GM12878 (cell line): ENCODE data around the gene DNAJB5. TPM values are rescaled to one million over a fixed set of nuclear protein-coding genes. Genes with fewer than 3 reads are reported as not detected.

Experiments
- ATAC-seq: fragments of 200-7000 bp; cut with Tn5 transposase; 3 replicates; pipeline ENCODE4 v1.9.1; 2020; ENCODE audit warnings: mild to moderate bottlenecking, moderate library complexity
- BruUV-seq: library from RNA; stranded (reverse); fragments of 400-500 nt; replicated peaks from 2 replicates; lab custom pipeline; 2021; lab: Mats Ljungman, UMichigan
- CTCF ChIA-PET: fragments of 300-600 bp; sonication (Branson Sonifier 250); formaldehyde crosslinking; extraction: SDS; loops from one replicate; lab custom pipeline; 2021; ENCODE audit warnings: inconsistent platforms; lab: Yijun Ruan, JAX
- POLR2A ChIA-PET: fragments of 350-600 bp; formaldehyde crosslinking; extraction: SDS; loops from one replicate; lab custom pipeline; 2021; ENCODE audit warnings: inconsistent platforms; lab: Charles Lee
- RAD21 ChIA-PET: fragments of 300-600 bp; sonication (Branson Sonifier 250); formaldehyde crosslinking; loops from one replicate; lab custom pipeline; 2023; ENCODE audit warnings: antibody characterized with exemption; ENCODE audit not compliant: unreplicated experiment; lab: Charles Lee
- SMC1A ChIA-PET: fragments of 300-600 bp; sonication (Branson Sonifier 250); formaldehyde crosslinking; loops from one replicate; lab custom pipeline; 2023; ENCODE audit not compliant: unreplicated experiment, uncharacterized antibody; lab: Charles Lee
- DNase-seq: peaks from one replicate; pipeline ENCODE4 v3.0.0-alpha.2; 2011; ENCODE audit warnings: low read depth, low spot score
- FAIRE-seq: peaks from 3 replicates; lab custom pipeline; 2011; peaks lifted over from hg19 to GRCh38; lab: Jason Lieb, UNC
- H2AFZ ChIP-seq: 2 replicates; pipeline ENCODE4 v1.6.0; 2011; ENCODE audit warnings: low read depth, low read length, control low read depth; ENCODE audit not compliant: control insufficient read depth
- H3K27ac ChIP-seq: 2 replicates; pipeline ENCODE4 v1.5.1; 2011; ENCODE audit warnings: control low read depth; ENCODE audit not compliant: control insufficient read depth, insufficient read depth
- H3K27me3 ChIP-seq, 2 experiments: replicated peaks in 1 of 2; 2 replicates each; pipeline versions ENCODE4 v1.6.0 to v1.6.1; 2011; ENCODE audit warnings: low read length in 1 of 2; ENCODE audit not compliant: control insufficient read depth in 2 of 2, insufficient read depth in 2 of 2
- H3K36me3 ChIP-seq, 2 experiments: 2 replicates each; pipeline ENCODE4 v1.5.1; 2011; ENCODE audit warnings: low read length in 1 of 2; ENCODE audit not compliant: control insufficient read depth in 2 of 2, insufficient read depth in 2 of 2
- H3K4me1 ChIP-seq: 2 replicates; pipeline ENCODE4 v1.6.1; 2011; ENCODE audit warnings: mild to moderate bottlenecking, low read length, moderate library complexity, mixed read lengths; ENCODE audit not compliant: control insufficient read depth, insufficient read depth
- H3K4me2 ChIP-seq: 2 replicates; pipeline ENCODE4 v1.6.0; 2011; ENCODE audit warnings: control low read depth; ENCODE audit not compliant: control insufficient read depth, insufficient read depth
- H3K4me3 ChIP-seq: fragments of 200-600 bp; sonication (generic); 2 replicates; pipeline ENCODE4 v1.5.1; 2016
- H3K79me2 ChIP-seq: 2 replicates; pipeline ENCODE4 v1.6.0; 2011; ENCODE audit warnings: low read length; ENCODE audit not compliant: control insufficient read depth, insufficient read depth
- H3K9ac ChIP-seq: 2 replicates; pipeline ENCODE4 v1.8.0; 2011; ENCODE audit warnings: low read length, control low read depth, mixed read lengths; ENCODE audit not compliant: control insufficient read depth, insufficient read depth
- H3K9me3 ChIP-seq: replicated peaks from 3 replicates; pipeline ENCODE4 v1.5.1; 2011; ENCODE audit warnings: mild to moderate bottlenecking, low read length; ENCODE audit not compliant: control insufficient read depth, insufficient read depth
- H4K20me1 ChIP-seq: 2 replicates; pipeline ENCODE4 v1.6.0; 2011; ENCODE audit not compliant: control insufficient read depth, insufficient read depth
- ATF3 ChIP-seq: IDR thresholded peaks from 2 replicates; pipeline ENCODE4 v1.6.1; 2011; ENCODE audit warnings: low read depth, mild to moderate bottlenecking, low read length, moderate library complexity, borderline replicate concordance; ENCODE audit errors: extremely low read depth
- E2F8 ChIP-seq: fragments of 450-650 bp; IDR thresholded peaks from 2 replicates; pipeline ENCODE4 v1.6.1; 2018; ENCODE audit warnings: mild to moderate bottlenecking, low read depth, moderate library complexity; ENCODE audit not compliant: partially characterized antibody
- HCFC1 ChIP-seq: fragments of 150-350 bp; IDR thresholded peaks from 2 replicates; pipeline ENCODE4 v1.6.1; 2014; ENCODE audit warnings: low read length
- JUND ChIP-seq: IDR thresholded peaks from 2 replicates; pipeline ENCODE4 v1.6.1; 2012; ENCODE audit warnings: low read depth, mild to moderate bottlenecking, low read length, improper control_type of control experiment, moderate library complexity
- KAT2A ChIP-seq: conservative IDR thresholded peaks from 2 replicates; pipeline ENCODE4 v1.6.1; 2011; ENCODE audit warnings: low read depth, low read length; ENCODE audit not compliant: control insufficient read depth
- NFYB ChIP-seq: IDR thresholded peaks from 2 replicates; pipeline ENCODE4 v1.6.1; 2011; ENCODE audit warnings: low read depth, mild to moderate bottlenecking, low read length, improper control_type of control experiment, moderate library complexity; ENCODE audit not compliant: insufficient read depth
- PKNOX1 ChIP-seq: fragments of 450-650 bp; IDR thresholded peaks from 2 replicates; pipeline ENCODE4 v1.6.1; 2016; ENCODE audit warnings: mild to moderate bottlenecking
- PML ChIP-seq: IDR thresholded peaks from 2 replicates; pipeline ENCODE4 v1.6.1; 2012; ENCODE audit warnings: low read length, inconsistent platforms
- TCF7 ChIP-seq: IDR thresholded peaks from 2 replicates; pipeline ENCODE4 v1.6.1; 2014; ENCODE audit warnings: antibody characterized with exemption, borderline replicate concordance
- WGBS: methylation state at CpG from one replicate; pipeline ENCODE4 v1.1.6; 2016; ENCODE audit warnings: low lambda C conversion rate; ENCODE audit not compliant: insufficient replicate concordance, insufficient coverage; ENCODE audit errors: missing lambda C conversion rate; 5-methylcytosine and 5-hydroxymethylcytosine counted together
- in situ Hi-C: fragments of 300-500 bp; cut with MboI; formaldehyde crosslinking; loops from 9 replicates; pipeline ENCODE4 v1.14.3; 2018; ENCODE audit warnings: mixed read lengths
- intact Hi-C: fragments of 100-400 bp; cut with micrococcal nuclease; formaldehyde crosslinking; loops from one replicate; pipeline ENCODE4 v1.14.2; 2022; ENCODE audit not compliant: unreplicated experiment
- polyA plus RNA-seq, 11 experiments: library from polyadenylated mRNA; depleted of rRNA in 4 of 11; unstranded in 6 of 11; stranded (reverse) in 5 of 11; fragments of >200 nt; fragmentation: Nextera tagmentation in 4 of 11; fragmentation: Illumina TruSeq in 1 of 11; extraction: Ambion mirVana in 4 of 11; extraction: Trizol in 1 of 11; gene quantifications; 1 replicate in 1 of 11; 2 replicates in 10 of 11; pipeline versions ENCODE4 v1.2.1 to v1.2.3, GENCODE V29; 2011 to 2016; ENCODE audit warnings: inconsistent platforms in 2 of 11, missing spikeins in 2 of 11, low read depth in 1 of 11
- total RNA-seq, 4 experiments: library from RNA; depleted of rRNA in 3 of 4; stranded (reverse); fragments of >200 nt in 3 of 4; fragmentation: Illumina TruSeq in 1 of 4; extraction: Trizol in 1 of 4; gene quantifications; 2 replicates each; pipeline versions ENCODE4 v1.2.1 to v1.2.3, GENCODE V29; 2013 to 2021

The DNAJB5 gene
- total and polyA plus RNA-seq, 10 of the 15 experiments (the other 5 are each of a cell fraction or from before 2014, with no cell fraction given): 0.92 to 13.3 (median 6.8) TPM

- TF ChIP-seq PKNOX1 (no peak), TCF7 (no peak), JUND (no peak), PML (no peak), ATF3 (no peak), E2F8 (no peak), HCFC1 (no peak), NFYB (no peak), KAT2A (no peak)
- TF ChIP-seq, all 136 proteins: peak for 0
- H4K20me1 ChIP-seq: no peaks in the 10 kb centered on the region
- no peak overlapping the region for H3K9ac ChIP-seq
- no peak overlapping the region for H3K27ac ChIP-seq
- no peak overlapping the region for H2AFZ ChIP-seq
- H3K4me2 ChIP-seq: no peak overlapping the region
- H3K4me3 ChIP-seq: no peak overlapping the region
- CTCF ChIA-PET: interaction anchor here (0.6 to 1.9 kb wide), 2 partner anchors 12 to 54 kb away, joined by 3 to 6 read pairs; no protein-coding TSS in a partner anchor
- intact Hi-C loops: no loop called here
- H3K9me3 ChIP-seq: no peaks in the 10 kb centered on the region
- FAIRE-seq (no peak), DNase-seq (no peak), ATAC-seq (no peak)
- WGBS: 93% methylated on average over 10 of the region's 10 CpGs
- RAD21 ChIA-PET: no interaction called here
- BruUV-seq: no TSS peak
- in situ Hi-C loops: no loop called here
- SMC1A ChIA-PET: interaction anchor here (2.8 kb wide), 1 partner anchor 54 kb away, joined by 11 read pairs; no protein-coding TSS in a partner anchor
- H3K36me3 ChIP-seq: 0 out of 4 replicates have a peak, but pooled peaks cover 0 to 2% of the 10 kb centered on the region in 2 experiments
- H3K4me1 ChIP-seq: peaks cover 23% of the 10 kb centered on the region
- H3K79me2 ChIP-seq: no peaks in the 10 kb centered on the region
- POLR2A ChIA-PET: interaction anchor here (0.6 kb wide), 1 partner anchor 75 kb away, joined by 3 read pairs; no protein-coding TSS in a partner anchor
- no peaks in the 10 kb centered on the region for H3K27me3 ChIP-seq
Observed at GRCh38 chr9:34996905-34997279, 7.3 kb downstream of the DNAJB5 start.
